Activated naive CD4-positive, alpha-beta T cell treated with Interleukin-2 at 50 U/mL for 16 hours (primary cell): ENCODE measurements around the gene FGF9.

Experiments
- DNase-seq: peaks from one replicate; pipeline ENCODE4 v3.0.0-alpha.2; 2020

FGF9 gene

GRCh38 chr13:21670883-21671619 lies at the start of gene FGF9:
Gene FGF9 (plus strand): TSS chr13:21671073. CDS start chr13:21671913, 840 bp downstream.
- peak; percentile 84 for DNase-seq

- DNase-seq, result no peak
Measured at GRCh38 chr13:21625366-21625765, 45.5 kb upstream of the FGF9 start.

- DNase-seq, result no peak
Measured at GRCh38 chr13:21632196-21632595, 38.7 kb upstream of the FGF9 start.

DNA sequence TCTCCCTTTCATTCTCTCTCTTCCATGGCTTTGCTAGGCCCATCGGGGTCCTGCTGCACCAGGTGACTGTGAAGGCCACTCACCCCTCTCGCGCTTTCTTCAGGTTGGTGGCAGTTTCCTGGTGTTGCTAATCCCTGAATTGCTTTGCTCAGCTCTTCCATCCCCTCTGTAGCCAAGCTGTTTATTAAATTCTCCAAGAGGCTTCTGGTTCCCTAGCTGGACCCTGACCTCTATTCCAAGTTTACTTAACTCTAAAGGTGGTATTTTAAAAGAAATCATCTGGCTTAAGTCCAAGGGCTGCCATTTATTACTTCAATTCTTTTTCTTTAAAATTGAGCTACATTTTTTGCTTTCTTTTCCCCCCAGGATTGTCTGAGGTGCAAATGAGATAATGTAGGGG lies 34.2 kb upstream of the FGF9 start:
- no peak for DNase-seq

DNA sequence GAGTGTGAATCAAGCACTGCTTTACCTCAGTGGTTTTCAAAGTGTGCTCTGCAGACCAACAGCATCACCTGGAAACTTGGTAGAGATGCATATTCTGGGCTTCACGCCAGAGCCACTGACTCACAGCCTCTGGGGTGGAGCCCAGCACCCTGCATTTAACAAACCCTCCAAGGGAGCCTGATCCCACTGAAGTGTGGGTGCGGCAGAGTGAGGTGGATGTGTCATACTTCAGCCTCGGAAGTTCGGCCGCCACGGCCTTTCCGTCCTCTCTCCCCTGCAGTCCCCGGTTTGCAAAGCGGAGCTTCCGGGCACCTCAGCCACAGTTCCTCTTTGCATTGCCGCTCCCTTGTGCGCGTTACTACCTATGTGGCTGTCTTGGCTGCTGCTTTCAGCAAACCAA lies 33.6 kb upstream of the FGF9 start:
- peak; percentile 21 for DNase-seq

- DNase-seq, result peak; percentile 18
Measured at GRCh38 chr13:21638319-21639282, 32.3 kb upstream of the FGF9 start.

- no peak for DNase-seq
Measured at GRCh38 chr13:21639561-21639960, 31.3 kb upstream of the FGF9 start.

DNA sequence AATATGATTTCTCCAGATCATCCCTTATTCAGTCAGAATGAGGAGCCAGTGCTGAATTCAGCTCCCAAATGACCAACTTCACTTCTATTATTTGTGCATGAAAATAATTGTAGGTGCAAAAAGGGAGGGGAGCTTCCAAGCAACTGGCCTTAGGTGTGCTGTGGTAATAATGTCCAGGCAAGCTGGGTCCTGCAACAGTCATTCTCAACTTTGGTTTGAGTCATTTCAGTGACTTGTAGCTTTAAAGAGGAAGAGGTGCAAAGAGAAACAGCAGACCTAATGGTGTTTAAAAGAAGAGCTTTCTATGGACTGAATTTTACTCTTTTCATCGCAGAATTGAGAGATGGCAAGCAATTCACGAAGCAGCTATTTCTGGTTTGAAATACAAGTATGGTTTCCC lies 29.2 kb upstream of the FGF9 start:
- DNase-seq, result no peak

GRCh38 chr13:21657538-21657937 lies 13.3 kb upstream of the FGF9 start:
- no peak for DNase-seq

DNA sequence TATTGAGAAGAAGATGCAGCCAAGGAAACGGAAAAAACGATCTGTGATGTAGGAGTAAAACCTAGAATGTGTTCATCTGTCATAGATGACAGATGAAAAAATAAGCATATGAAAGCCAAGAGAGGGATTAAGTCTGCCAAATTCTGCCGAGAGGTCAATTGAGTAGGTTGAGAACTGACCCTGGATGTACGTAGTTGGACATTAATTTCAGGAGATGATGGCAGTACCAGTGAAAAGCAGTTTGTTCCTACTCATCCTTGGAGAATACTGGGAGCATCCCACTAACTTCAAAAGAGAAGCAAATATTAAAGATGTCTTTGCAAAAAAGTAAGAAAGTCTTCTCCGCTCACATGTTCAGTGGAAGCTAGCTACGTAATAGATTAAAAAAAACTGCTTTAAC lies 11.8 kb upstream of the FGF9 start:
- no peak for DNase-seq

GRCh38 chr13:21661097-21661909 lies 9.6 kb upstream of the FGF9 start:
- DNase-seq, result no peak

- no peak for DNase-seq
Measured at GRCh38 chr13:21663197-21663596, 7.7 kb upstream of the FGF9 start.

DNA sequence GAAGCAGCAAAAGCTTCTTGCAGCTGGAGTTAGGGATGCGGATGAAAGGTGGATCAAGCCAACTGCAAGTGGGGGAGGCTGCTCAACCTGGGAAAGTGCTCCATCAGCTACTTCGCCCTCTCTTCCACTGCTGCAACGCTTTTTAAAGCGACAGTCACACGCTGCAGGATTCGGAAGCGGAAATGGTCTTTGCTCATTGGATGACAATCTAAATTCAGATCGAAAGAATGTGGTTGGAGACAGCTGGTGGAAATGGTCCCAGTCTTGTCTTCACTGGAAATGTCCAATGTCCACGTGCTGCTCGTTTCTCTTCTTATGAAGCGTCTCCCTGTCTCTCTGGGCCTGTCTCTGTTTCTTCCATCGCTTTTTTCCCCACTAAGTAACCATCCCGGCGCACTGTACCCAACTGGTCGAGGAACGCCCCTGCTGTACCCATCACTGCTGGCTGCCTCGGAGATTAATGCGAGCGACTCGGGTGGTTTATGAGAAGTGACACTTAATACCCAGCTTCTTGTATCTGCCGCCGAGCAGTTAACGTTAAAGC lies 2.1 kb upstream of the FGF9 start:
- no peak for DNase-seq

DNA sequence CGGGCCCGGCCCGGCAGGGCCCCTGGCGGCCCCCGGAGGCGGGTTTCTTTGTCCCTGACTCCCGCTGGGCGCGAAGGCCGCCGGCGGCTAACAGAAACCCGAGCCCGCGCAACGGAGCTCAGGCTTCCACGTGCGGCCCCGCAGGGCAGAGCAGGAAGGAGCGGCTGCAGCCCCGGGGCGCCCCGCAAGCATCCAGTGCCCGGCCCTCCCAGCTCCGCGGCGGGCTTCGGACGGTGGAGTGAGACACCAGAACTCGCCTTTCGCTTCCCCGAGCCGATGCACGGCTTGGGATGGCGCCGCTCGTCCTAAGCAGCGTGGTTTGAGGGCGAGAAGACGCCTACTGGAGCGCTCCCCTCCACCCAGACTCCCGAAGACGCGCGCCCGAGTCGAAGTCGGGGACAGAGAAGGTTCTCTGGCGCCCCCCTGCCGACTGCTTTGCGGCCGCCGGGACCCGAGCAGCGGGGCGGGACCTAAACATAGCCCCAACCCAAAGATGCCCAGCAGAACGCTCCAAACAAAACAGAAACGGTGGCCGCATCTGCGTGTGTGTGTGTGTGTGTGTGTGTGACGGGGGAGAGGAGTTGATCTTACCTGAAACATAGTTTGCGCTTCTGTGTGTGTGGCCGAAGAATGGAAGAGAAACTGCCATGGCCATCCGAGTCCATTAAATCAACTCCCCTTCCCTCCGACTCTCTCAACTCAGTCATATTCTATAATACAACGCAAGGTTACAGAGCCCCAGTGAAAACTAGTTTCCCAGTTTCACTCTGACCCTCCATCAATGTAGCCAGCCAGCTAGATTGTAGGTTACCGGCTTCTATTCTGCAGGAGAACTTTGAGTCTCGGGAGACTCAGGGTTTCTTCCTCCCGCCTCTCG lies 629 bp upstream of the FGF9 start:
- peak; percentile 65 for DNase-seq

- no peak for DNase-seq
Measured at GRCh38 chr13:21671620-21672286, 880 bp downstream of the FGF9 start.

- no peak for DNase-seq
Measured at GRCh38 chr13:21672287-21672680, 1.4 kb downstream of the FGF9 start.

DNA sequence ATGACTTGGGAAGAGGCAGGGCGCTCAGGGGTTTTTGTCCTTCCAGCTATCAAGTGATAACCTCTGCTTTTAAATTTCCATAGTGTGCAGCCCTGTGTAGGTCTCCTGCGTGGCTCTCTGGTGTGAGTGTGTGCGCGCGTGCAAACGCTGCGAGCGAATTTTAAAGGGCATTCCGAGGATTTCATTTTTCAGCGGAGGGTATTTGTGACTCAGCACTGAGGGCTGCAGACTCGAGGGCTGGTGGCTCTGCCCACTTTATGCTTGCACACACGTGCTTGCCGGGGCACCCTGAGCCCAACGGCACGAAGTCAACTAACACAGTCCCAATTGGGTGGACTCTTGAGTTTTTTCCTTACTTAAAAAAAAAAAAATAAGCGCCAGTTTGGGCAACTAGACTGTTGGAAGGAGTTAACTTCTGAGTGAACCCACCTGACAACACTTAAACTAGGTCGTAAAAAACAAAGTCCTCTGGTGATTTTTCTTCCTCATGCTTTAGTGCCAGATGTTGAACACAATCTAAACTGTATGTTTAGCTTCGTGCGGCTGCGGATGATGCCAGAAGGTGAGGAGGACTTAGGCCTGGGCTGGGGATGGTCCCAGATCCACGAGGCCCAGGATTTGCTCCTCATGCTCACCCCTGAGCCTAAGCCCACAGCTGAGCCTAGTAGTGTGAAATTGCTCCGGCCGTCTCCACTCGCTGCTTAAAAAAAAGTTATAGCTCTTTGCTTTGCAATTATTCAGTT lies 2.1 kb downstream of the FGF9 start:
- DNase-seq, result peak; percentile 12

DNA sequence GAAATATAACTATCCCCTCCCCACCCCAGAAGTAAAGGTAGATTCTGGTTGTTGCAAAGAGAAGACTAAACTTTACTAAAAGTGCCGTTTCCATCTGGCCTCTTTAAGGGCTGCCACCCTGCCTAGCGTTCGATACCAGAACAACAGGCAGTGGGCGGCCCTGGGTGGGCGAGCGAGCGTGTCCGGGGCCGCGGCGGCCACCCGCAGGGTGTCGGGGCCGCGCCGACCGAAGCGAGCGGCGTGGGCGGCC lies 2.6 kb downstream of the FGF9 start:
- peak; percentile 47 for DNase-seq

- peak; percentile 48 for DNase-seq
Measured at GRCh38 chr13:21673789-21674489, 3.1 kb downstream of the FGF9 start.

DNA sequence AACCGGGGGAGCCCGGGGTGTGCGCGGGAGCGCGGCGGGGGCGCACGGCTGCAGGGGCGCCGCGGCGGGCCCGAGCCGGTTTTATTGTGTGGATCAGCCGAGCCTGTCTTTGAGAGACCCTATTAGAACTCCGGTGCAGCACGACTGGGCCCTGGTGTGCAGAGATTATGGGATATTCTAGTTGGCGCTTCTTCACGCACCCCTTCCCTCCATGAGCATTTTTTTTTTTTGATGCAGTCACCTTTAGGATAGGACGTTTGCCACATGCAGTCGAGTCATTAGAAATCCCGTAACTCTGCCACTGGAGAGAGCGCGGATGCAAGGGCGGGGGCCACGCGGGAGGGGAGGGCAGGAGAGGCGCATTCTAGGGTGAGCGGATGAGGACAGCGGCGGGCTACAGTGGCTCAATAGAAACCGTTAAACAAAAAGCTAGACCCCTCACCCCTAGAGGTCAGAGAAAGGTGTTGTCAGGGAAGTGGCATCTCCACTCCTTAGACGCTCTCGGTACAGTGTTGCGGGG lies 3.7 kb downstream of the FGF9 start:
- DNase-seq, result peak; percentile 20
